ENCODE data around the gene BOLA2.
"Not testable (repeated sequence)": the region's sequence is repeated elsewhere in the genome, so short reads cannot be mapped to it uniquely, and the experiment has no call there.

DNA sequence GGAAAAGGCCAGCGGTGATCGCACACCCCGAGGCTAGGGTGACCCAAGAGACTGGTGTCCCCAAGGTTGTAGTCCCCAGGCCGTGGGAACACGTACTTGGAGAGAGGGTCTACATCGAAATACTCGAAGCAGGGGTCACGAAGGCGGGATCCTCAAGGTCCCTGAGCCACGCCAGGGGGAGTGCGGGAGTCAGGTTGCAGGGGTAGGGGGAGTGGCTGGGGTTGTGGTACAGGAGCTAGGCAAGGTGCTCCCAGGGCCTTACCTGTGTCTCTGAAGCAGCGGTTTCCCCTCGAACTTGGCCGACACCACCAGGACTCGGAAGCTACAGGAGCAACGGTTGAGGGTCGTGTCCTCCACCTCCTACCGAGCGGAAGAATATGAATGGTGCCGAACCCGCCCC lies 397 bp downstream of the BOLA2 start:
- TF ChIP-seq, protein P1, sequence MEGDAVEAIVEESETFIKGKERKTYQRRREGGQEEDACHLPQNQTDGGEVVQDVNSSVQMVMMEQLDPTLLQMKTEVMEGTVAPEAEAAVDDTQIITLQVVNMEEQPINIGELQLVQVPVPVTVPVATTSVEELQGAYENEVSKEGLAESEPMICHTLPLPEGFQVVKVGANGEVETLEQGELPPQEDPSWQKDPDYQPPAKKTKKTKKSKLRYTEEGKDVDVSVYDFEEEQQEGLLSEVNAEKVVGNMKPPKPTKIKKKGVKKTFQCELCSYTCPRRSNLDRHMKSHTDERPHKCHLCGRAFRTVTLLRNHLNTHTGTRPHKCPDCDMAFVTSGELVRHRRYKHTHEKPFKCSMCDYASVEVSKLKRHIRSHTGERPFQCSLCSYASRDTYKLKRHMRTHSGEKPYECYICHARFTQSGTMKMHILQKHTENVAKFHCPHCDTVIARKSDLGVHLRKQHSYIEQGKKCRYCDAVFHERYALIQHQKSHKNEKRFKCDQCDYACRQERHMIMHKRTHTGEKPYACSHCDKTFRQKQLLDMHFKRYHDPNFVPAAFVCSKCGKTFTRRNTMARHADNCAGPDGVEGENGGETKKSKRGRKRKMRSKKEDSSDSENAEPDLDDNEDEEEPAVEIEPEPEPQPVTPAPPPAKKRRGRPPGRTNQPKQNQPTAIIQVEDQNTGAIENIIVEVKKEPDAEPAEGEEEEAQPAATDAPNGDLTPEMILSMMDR (IDR thresholded peaks at IDR 0.05) = not testable (repeated sequence)
- not testable (repeated sequence) for TF ChIP-seq POLR2AphosphoS5 (IDR thresholded peaks at IDR 0.05)
